IMR-90 (cell line): ENCODE results near the gene ELMO1. TPM values are rescaled to one million over a fixed set of nuclear protein-coding genes. Genes with fewer than 3 reads are reported as not detected.

Source experiments
- ATAC-seq: fragments of 200-7000 bp; cut with Tn5 transposase; 2 replicates; pipeline ENCODE4 v1.9.1; 2020; ENCODE audit warnings: low read depth, mild to moderate bottlenecking, moderate library complexity
- BruUV-seq: library from RNA; stranded (reverse); fragments of 400-500 nt; replicated peaks from 2 replicates; lab custom pipeline; 2021; lab: Mats Ljungman, UMichigan
- CTCF ChIA-PET: fragments of 300-600 bp; formaldehyde crosslinking; extraction: SDS; loops from one replicate; lab custom pipeline; 2021; ENCODE audit warnings: antibody characterized with exemption; lab: Yijun Ruan, JAX
- POLR2A ChIA-PET: fragments of 300-600 bp; sonication (Branson Sonifier 250); formaldehyde crosslinking; loops from one replicate; lab custom pipeline; 2022; ENCODE audit warnings: antibody characterized with exemption; ENCODE audit not compliant: unreplicated experiment; lab: Charles Lee
- DNase-seq: peaks from one replicate; pipeline ENCODE4 v3.0.0; 2013
- H2AFZ ChIP-seq: replicated peaks from 2 replicates; pipeline ENCODE3; 2013; ENCODE audit warnings: low read length, mild to moderate bottlenecking; ENCODE audit not compliant: poor library complexity
- H2AK5ac ChIP-seq: 2 replicates; pipeline ENCODE4 v1.6.1; 2013; ENCODE audit warnings: low read depth, low read length, inconsistent platforms
- H2AK9ac ChIP-seq: replicated peaks from 2 replicates; pipeline ENCODE3; 2013; ENCODE audit warnings: mild to moderate bottlenecking, low read depth, low read length, moderate library complexity; ENCODE audit not compliant: poor library complexity
- H2BK120ac ChIP-seq: 2 replicates; pipeline ENCODE4 v1.6.1; 2013; ENCODE audit warnings: low read depth, low read length, inconsistent platforms
- H2BK15ac ChIP-seq: 3 replicates; pipeline ENCODE4 v1.6.1; 2013; ENCODE audit warnings: low read depth, low read length, inconsistent platforms
- H2BK20ac ChIP-seq: 2 replicates; pipeline ENCODE4 v1.6.1; 2013; ENCODE audit warnings: low read depth, mild to moderate bottlenecking, inconsistent platforms, low read length, moderate library complexity
- H2BK5ac ChIP-seq: 2 replicates; pipeline ENCODE4 v1.6.1; 2013; ENCODE audit warnings: mild to moderate bottlenecking, low read depth, low read length, inconsistent platforms; ENCODE audit not compliant: poor library complexity, severe bottlenecking
- H3K14ac ChIP-seq: replicated peaks from 2 replicates; pipeline ENCODE4 v1.6.1; 2013; ENCODE audit warnings: low read depth, low read length, inconsistent platforms
- H3K18ac ChIP-seq: 2 replicates; pipeline ENCODE4 v1.6.1; 2013; ENCODE audit warnings: low read depth, low read length, control low read depth
- H3K23ac ChIP-seq: 2 replicates; pipeline ENCODE4 v1.6.1; 2013; ENCODE audit warnings: low read depth, low read length, inconsistent platforms
- H3K27ac ChIP-seq: 2 replicates; pipeline ENCODE4 v1.5.1; 2013; ENCODE audit warnings: mild to moderate bottlenecking, control low read depth, low read length; ENCODE audit not compliant: insufficient read depth
- H3K27me3 ChIP-seq: 2 replicates; pipeline ENCODE4 v1.6.1; 2013; ENCODE audit warnings: low read length; ENCODE audit not compliant: control insufficient read depth, insufficient read depth
- H3K36me3 ChIP-seq: 2 replicates; pipeline ENCODE4 v1.6.1; 2013; ENCODE audit warnings: low read length, mixed read lengths; ENCODE audit not compliant: control insufficient read depth, insufficient read depth
- H3K4ac ChIP-seq: 2 replicates; pipeline ENCODE4 v1.6.1; 2013; ENCODE audit warnings: low read depth, low read length, inconsistent platforms
- H3K4me1 ChIP-seq: 2 replicates; pipeline ENCODE4 v1.6.1; 2013; ENCODE audit warnings: low read length, mixed read lengths; ENCODE audit not compliant: control insufficient read depth, insufficient read depth
- H3K4me2 ChIP-seq: 2 replicates; pipeline ENCODE4 v1.6.1; 2013; ENCODE audit warnings: low read depth, mild to moderate bottlenecking, control low read depth, low read length, moderate library complexity
- H3K4me3 ChIP-seq: 2 replicates; pipeline ENCODE4 v1.5.1; 2013; ENCODE audit warnings: low read depth, mild to moderate bottlenecking, control low read depth, low read length, moderate library complexity; ENCODE audit not compliant: insufficient read depth
- H3K56ac ChIP-seq: 2 replicates; pipeline ENCODE4 v1.6.1; 2013; ENCODE audit warnings: low read length, inconsistent platforms; ENCODE audit not compliant: insufficient read depth; ENCODE audit errors: extremely low read depth
- H3K79me1 ChIP-seq, 2 experiments: 2 replicates each; pipeline ENCODE4 v1.6.1; 2013; ENCODE audit warnings: low read length in 2 of 2, inconsistent platforms in 1 of 2, low read depth in 1 of 2
- H3K9ac ChIP-seq: 2 replicates; pipeline ENCODE4 v1.6.1; 2013; ENCODE audit warnings: low read depth, low read length, control low read depth
- H3K9me1 ChIP-seq: 2 replicates; pipeline ENCODE4 v1.6.1; 2013; ENCODE audit warnings: low read length, inconsistent platforms; ENCODE audit not compliant: insufficient read depth
- H3K9me3 ChIP-seq: 2 replicates; pipeline ENCODE4 v1.6.1; 2013; ENCODE audit warnings: low read length; ENCODE audit not compliant: control insufficient read depth, insufficient read depth
- H4K20me1 ChIP-seq: 2 replicates; pipeline ENCODE4 v1.6.1; 2013; ENCODE audit warnings: low read length, inconsistent platforms; ENCODE audit not compliant: insufficient read depth
- H4K5ac ChIP-seq: 2 replicates; pipeline ENCODE4 v1.6.1; 2013; ENCODE audit warnings: mild to moderate bottlenecking, low read depth, low read length, control low read depth
- H4K8ac ChIP-seq, 2 experiments: 2 replicates each; pipeline ENCODE4 v1.6.1; 2013; ENCODE audit warnings: low read depth in 2 of 2, low read length in 2 of 2, control low read depth in 1 of 2, inconsistent platforms in 1 of 2
- H4K91ac ChIP-seq: 2 replicates; pipeline ENCODE4 v1.6.1; 2013; ENCODE audit warnings: low read depth, low read length, inconsistent platforms; ENCODE audit not compliant: insufficient read depth
- BHLHE40 ChIP-seq: fragments of 150-350 bp; IDR thresholded peaks from 2 replicates; pipeline ENCODE4 v1.6.1; 2016; ENCODE audit warnings: mild to moderate bottlenecking, low read depth, low read length
- CHD1 ChIP-seq: IDR thresholded peaks from 2 replicates; pipeline ENCODE4 v1.6.1; 2012; ENCODE audit warnings: low read depth, low read length, improper control_type of control experiment
- ELK1 ChIP-seq: fragments of 150-350 bp; IDR thresholded peaks from 2 replicates; pipeline ENCODE4 v1.6.1; 2016; ENCODE audit warnings: low read depth, mild to moderate bottlenecking, low read length, moderate library complexity, borderline replicate concordance
- FOS ChIP-seq: fragments of 150-350 bp; IDR thresholded peaks from 2 replicates; pipeline ENCODE4 v1.6.1; 2016; ENCODE audit warnings: low read depth, low read length
- MAFK ChIP-seq: IDR thresholded peaks from 2 replicates; pipeline ENCODE4 v1.6.1; 2012; ENCODE audit warnings: low read depth, low read length, improper control_type of control experiment
- MAZ ChIP-seq: IDR thresholded peaks from 2 replicates; pipeline ENCODE4 v1.6.1; 2012; ENCODE audit warnings: low read depth, mild to moderate bottlenecking, low read length, improper control_type of control experiment, moderate library complexity, borderline replicate concordance
- NFE2L2 ChIP-seq: fragments of 150-350 bp; IDR thresholded peaks from 2 replicates; pipeline ENCODE4 v1.6.1; 2016; ENCODE audit warnings: low read depth, mild to moderate bottlenecking, low read length
- RAD21 ChIP-seq: IDR thresholded peaks from 2 replicates; pipeline ENCODE4 v1.6.1; 2012; ENCODE audit warnings: low read length, improper control_type of control experiment
- RFX5 ChIP-seq: IDR thresholded peaks from 2 replicates; pipeline ENCODE4 v1.8.0; 2012; ENCODE audit warnings: low read depth, mild to moderate bottlenecking, low read length, moderate library complexity
- WGBS, 2 experiments: methylation state at CpG; one replicate each; pipeline versions ENCODE4 v1.1.5 to v1.1.7; 2013; ENCODE audit warnings: missing lambda C conversion rate in 2 of 2; ENCODE audit not compliant: insufficient read length in 1 of 2; ENCODE audit errors: extremely low coverage in 2 of 2; 5-methylcytosine and 5-hydroxymethylcytosine counted together
- dilution Hi-C: fragments of 300-500 bp; cut with HindIII; formaldehyde crosslinking; loops from one replicate; pipeline ENCODE4 v1.14.3; 2018; ENCODE audit warnings: low sequenced_read_pairs; ENCODE audit not compliant: unreplicated experiment
- in situ Hi-C: fragments of 300-500 bp; cut with MboI; formaldehyde crosslinking; loops from 3 replicates; pipeline ENCODE4 v1.14.3; 2019; ENCODE audit warnings: low sequenced_read_pairs, inconsistent platforms, mixed read lengths
- intact Hi-C: fragments of 100-400 bp; cut with micrococcal nuclease; formaldehyde crosslinking; loops from 2 replicates; pipeline ENCODE4 v1.10.0; 2022
- polyA plus RNA-seq, 3 experiments: library from polyadenylated mRNA; depleted of rRNA; stranded (reverse); fragments of >200 nt; gene quantifications; 2 replicates each; pipeline ENCODE4 v1.2.3, GENCODE V29; 2012; ENCODE audit warnings: low replicate concordance in 1 of 3
- total RNA-seq: library from RNA; depleted of rRNA; stranded (reverse); fragments of >200 nt; gene quantifications from 2 replicates; pipeline ENCODE4 v1.2.3, GENCODE V29; 2012

ELMO1 gene
- total and polyA plus RNA-seq, 2 of the 4 experiments (the other 2 are of a cell fraction): 0.03 TPM; not detected in 1

GRCh38 chr7:37068038-37068437, 380.6 kb downstream of the ELMO1 start:
- Histone ChIP-seq H3K4me3 (no peak overlapping the region), H4K5ac (no peak overlapping the region), H3K9me3 (no peaks in the 10 kb centered on the region), H4K91ac (no peak overlapping the region), H2BK15ac (no peak overlapping the region), H2BK120ac (no peak overlapping the region), H2AFZ (no peak overlapping the region), H3K36me3 (no peaks in the 10 kb centered on the region), H3K14ac (no peak overlapping the region), H2AK9ac (no peak overlapping the region), H2AK5ac (no peak overlapping the region), H3K79me1 (no peaks in the 10 kb centered on the region), H3K27ac (no peak overlapping the region), H3K4me1 (no peaks in the 10 kb centered on the region), H2BK20ac (no peak overlapping the region), H2BK5ac (no peak overlapping the region), H3K4me2 (no peak overlapping the region), H4K8ac (no peak overlapping the region), H3K18ac (no peak overlapping the region), H3K9me1 (no peaks in the 10 kb centered on the region), H3K23ac (no peak overlapping the region), H3K9ac (no peak overlapping the region), H4K20me1 (no peaks in the 10 kb centered on the region), H3K56ac (no peak overlapping the region), H3K27me3 (no peaks in the 10 kb centered on the region; the same call in 1 of the 2 replicates), H3K4ac (no peak overlapping the region)
- ATAC-seq (peak; percentile 70; the same call in 1 of the 2 replicates), DNase-seq (peak; percentile 7)
- intact Hi-C loops (no loop called here), dilution Hi-C loops (no loop called here), in situ Hi-C loops (no loop called here)
- no peak for TF ChIP-seq BHLHE40
- no peak for TF ChIP-seq MAZ
- TF ChIP-seq CHD1: no peak
- TF ChIP-seq FOS: no peak
- no peak for TF ChIP-seq NFE2L2
- no peak for TF ChIP-seq MAFK
- TF ChIP-seq RFX5: no peak
- TF ChIP-seq RAD21: no peak
- no peak for TF ChIP-seq ELK1
- ChIA-PET POLR2A (no interaction called here), CTCF (interaction anchor here (1.6 kb wide), 1 partner anchor 100 kb away, joined by 4 read pairs; no protein-coding TSS in a partner anchor)
- no CpG with 5 or more reads among the region's 4 CpGs for WGBS, 2 experiments
- no TSS peak for BruUV-seq
